Stimulated activated CD4-positive, alpha-beta T cell treated with anti-CD3 and anti-CD28 coated beads, TNF-alpha, amount 100 ng/mL, for 24 hours (primary cell): ENCODE measurements around the gene STAMBP.
A peak's percentile ranks its signal among the peaks of the same experiment; 100 is the strongest.
"Not testable (repeated sequence)": the region's sequence is repeated elsewhere in the genome, so short reads cannot be mapped to it uniquely, and the experiment has no call there.

Experiments used
- DNase-seq, 3 experiments: peaks; one replicate each; pipeline ENCODE4 v3.0.0-alpha.2; 2020; ENCODE audit warnings: low read depth in 3 of 3

STAMBP gene

DNA sequence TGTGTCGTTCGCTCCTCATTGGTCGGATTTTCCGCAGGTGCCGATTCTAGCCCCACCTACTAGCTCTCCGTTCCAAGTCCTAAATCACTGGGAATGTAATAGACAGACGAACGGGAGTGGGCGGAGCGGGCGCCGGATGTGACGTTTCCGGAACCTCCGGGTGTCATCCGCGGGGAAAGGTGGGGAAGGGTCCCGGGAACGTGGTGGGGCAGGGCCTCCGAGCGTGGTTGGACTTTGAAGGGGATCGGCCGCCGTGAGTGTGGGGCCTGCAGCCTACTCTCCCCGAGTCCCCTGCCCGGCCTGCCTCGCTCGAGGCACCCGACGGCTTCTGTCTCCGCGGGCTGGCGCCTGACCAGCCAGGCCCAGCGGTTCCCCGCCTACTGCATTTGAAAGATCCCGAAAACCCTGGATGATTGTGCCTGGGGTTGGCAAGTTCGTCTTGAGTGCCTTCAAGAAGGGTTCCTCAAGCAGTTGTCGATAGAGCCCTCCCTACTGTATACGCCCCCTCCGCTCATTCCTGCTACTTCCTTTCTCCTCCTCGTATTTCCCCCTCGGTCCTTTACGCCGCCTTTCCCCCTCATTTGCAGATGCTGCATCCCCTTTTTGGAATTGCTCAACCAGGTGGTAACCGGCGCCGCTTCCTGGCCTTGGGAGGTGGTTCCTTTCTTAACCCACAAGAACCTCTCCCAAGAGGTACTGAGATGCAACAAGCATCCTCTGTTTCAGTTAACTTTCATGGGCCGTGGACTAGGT lies at the start of gene STAMBP:
Gene STAMBP (plus strand): TSS at position 144 of the 753 bp plus-strand sequence. CDS start 1,896 bp downstream, outside the sequence.
- DNase-seq = peak; percentile 81 to 92 (median 81)

DNA sequence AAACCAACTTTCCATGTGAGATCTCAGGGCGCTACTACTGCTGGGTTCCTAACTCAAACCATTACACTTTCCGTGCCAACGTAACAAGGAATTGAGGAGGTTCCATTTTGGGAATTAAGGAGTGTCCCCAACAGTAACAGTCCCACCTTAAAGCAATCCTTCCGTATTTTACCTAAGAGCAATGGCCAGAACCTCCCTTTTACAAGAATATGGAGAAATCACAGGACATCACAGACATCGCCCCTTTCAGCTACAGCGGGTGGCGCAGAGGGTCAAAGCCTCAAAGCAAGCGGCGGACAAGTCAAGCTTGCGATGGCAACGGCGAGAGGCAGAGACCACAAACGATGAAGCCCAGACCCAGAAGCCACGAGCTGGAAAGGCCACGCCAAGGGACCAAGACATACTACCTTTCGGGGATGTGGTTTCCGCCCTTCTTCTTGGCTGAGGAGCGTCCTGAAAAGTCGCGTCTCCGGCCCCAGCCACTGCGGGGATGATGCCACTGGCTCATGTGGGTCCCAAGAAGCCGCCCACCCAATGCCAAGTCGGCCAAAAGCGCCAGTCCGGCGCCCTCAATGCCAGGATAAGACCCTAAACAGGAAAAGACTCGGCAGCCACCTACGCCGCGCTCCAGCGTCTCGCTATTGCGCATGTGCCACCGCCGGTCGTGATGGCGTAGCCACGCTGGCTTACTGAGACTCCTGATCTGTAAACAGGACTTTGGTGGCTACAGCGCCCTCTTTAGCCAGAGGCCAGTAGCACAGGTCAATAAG lies 49.1 kb upstream of the STAMBP start, which contains the start of gene DUSP11:
Gene DUSP11 (minus strand): TSS at position 637 of the 770 bp plus-strand sequence. CDS start 129 bp downstream, at position 508.
- DNase-seq = peak; percentile 93 to 98 (median 97)

DNA sequence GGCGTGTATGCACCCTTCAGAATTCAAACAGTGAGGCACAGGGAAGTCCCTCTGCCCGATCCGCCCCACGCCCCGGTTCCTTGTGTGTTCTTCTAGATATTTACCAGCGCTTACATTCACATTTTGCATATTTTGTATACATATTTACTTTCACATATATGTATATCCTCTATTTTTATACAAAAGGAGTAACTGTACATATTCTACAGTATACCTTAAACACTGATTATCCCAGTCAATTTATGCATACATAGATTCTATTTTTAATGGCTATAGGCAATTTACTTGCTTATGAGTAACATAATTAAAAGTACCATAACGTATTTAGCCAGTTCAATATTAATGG lies 48.6 kb upstream of the STAMBP start:
- no peak for DNase-seq

- DNase-seq = not testable (repeated sequence)
Observed at GRCh38 chr2:73783402-73783801, 45.4 kb upstream of the STAMBP start.

GRCh38 chr2:73783883-73784282 lies 44.9 kb upstream of the STAMBP start, which contains the start of gene C2orf78:
TSS of gene C2orf78 (plus strand) at chr2:73784183. CDS start at chr2:73784310, 127 bp downstream.
- not testable (repeated sequence) for DNase-seq

- no peak for DNase-seq
Observed at GRCh38 chr2:73811878-73812277, 16.9 kb upstream of the STAMBP start.

DNA sequence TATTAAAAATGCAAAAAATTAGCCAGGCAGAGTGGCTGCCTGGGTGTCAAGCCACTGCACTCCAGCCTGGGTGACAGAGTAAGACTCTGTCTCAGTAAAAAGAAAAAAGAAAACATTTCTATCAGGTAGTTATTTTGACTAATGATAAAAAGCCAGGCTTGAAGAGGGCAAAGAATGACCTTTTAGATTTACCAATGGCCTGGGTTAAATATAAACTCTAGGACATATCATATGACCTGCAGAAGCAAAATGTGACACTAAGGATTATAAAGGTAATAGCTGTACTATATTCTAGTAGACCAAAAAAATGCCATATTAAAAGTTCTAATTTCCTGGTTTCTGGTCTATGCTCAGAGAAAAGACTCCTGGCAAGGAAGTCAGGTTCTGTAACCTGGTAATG lies 16.1 kb upstream of the STAMBP start:
- DNase-seq = no peak

DNA sequence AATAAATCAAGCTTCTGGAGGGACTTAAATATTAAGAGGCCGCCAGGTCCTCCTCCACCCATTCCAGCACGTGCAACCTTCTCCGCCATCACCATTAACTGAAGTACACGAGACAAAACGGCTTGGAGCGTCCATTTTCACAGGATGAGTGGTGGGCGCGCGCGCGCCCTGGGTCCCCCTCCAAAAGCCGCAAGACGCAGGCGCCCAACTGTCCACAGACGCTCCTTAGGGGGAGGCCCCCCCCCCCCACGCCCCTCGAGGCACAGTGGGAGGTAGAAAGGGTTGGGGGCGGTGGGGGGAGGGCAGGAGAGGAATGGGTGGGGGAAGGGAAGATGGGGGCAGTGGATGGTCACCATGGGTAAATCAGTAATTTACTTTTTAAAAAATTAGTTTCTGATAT lies 10.5 kb upstream of the STAMBP start:
- DNase-seq = no peak

DNA sequence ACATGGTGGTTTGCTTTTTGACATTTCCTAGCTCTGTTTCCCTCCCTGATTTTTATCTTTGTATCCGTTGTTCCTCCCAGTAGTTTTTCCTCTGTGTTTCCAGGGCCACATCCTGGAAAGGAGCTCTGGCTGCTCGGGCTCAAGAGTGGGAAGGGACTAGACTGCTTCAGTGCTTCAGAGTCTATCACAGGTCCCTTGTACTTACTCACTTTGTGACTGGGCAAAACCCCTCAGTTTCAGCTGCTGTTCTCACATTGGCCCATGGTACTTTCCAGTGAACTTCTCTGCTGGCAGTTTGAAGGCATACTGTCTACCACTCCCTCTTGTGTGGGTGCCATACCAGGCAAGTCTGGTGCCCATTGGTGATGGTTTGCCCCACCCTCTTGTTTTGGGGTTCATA lies 7.5 kb upstream of the STAMBP start:
- peak in 1 of 3 experiments; percentile 6 for DNase-seq

DNA sequence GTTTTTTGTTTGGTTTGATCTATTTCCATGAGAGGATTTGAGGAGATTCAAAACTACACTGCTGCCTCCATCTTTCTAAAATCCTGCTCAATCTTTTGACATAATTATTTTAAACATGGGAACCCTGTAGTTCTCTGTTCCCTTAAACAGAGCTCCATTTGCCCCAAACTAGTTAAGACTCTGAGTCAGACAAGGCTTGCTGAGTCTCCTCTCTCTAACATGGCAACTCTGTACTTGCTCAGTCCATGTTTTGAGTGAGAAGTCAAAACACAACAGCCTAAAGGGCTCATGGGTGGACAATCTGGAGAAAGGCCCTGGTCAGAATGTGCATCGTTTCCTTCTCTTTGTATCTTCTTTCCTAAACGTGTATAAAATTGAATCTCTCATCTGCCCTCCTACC lies 7.1 kb upstream of the STAMBP start:
- no peak for DNase-seq

DNA sequence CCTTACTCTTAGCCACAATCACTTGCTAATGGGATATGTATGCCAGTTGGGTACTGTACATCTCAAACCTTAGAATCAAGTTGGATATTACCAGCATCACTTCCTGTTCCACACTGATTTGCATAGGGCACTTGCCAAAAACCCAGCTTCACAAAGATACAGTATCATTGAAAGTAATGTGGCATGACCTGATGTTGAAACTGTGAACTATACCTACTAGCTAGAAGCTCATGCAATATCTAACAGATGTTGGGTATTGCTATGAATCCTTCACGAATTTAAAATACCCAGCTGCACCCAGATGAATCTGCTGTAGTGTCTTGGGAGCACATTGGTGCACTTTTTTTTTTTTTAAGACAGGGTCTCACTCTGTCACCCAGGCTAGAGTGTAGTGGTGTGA lies 6.5 kb upstream of the STAMBP start:
- DNase-seq = no peak

DNA sequence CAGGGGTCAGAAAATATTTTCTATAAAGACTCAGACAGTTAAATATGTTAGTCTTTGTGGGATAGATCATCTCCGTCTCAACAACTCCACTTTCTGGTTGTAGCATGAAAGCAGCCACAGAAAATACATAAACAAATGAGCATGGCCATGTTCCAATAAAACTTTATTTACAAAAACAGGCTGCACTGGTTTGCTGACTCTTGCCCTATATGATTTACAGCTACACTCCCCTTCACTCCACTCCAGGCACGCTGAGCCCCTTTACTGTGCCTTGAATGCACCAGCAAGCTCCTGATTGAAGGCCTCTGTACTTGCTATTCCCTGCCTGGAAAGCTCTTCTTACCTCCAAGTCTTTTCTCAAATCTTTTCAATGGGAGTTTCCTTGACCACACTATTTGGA lies 5.8 kb upstream of the STAMBP start:
- DNase-seq = no peak

- no peak for DNase-seq
Observed at GRCh38 chr2:73823416-73823815, 5.3 kb upstream of the STAMBP start.

- peak in 1 of 3 experiments; percentile 31 for DNase-seq
Observed at GRCh38 chr2:73823916-73824523, 4.7 kb upstream of the STAMBP start.

- no peak for DNase-seq
Observed at GRCh38 chr2:73825408-73825807, 3.4 kb upstream of the STAMBP start.

DNA sequence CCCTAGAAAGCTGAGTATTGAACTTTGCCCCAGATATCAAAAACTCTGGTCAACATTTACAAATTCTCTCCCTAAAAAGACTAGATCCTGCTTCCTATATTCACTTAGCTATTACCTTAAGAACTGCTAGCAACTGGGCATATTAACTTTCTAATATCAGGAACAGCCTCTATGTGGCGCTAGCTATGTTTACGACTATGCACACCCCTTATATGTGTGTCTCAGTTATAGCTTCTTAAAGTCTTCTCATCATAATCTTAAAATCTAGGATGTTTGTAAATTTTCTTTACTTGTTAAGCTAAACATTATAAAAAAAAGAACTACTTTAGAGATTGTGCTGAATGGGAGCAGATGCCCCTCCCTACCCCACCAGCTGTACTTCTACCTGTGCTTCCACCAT lies 1.7 kb upstream of the STAMBP start:
- no peak for DNase-seq

DNA sequence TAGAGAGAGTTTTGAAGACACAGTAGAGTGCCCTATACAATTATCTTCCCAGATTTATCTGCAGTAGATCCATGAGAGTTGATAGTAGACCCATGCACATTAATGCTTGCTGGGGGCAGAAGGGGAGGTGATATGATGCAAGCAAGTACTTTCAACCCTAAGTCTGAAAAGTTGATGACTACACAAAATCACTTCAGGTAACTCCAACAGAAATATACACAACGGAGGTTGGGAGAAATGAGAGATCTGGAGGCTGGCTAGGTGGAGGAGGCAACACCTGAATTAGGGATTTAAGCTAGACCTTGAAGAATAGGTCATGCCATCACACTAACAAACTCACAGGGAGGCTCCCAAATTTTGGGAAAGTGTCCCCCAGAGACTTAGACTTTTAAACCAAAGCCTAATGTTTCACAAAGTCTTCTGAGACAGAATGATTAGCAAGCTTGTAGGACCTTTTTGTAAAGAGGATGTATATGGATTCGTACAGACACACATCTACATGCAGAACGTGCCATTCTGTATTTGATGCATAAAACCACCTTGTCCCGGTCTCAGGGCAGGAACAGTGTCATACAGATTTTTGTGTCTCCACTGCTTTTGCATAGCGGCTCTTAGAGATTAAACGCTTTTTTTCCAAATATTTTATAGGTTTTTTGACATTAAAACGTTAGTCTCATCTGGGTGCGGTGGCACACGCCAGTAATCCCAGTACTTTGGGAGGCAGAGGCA lies 937 bp upstream of the STAMBP start:
- no peak for DNase-seq

- DNase-seq = no peak
Observed at GRCh38 chr2:73828389-73828817, 358 bp upstream of the STAMBP start.

GRCh38 chr2:73830871-73831401 lies 2.2 kb downstream of the STAMBP start:
- DNase-seq = peak; percentile 11 to 43 (median 16)

DNA sequence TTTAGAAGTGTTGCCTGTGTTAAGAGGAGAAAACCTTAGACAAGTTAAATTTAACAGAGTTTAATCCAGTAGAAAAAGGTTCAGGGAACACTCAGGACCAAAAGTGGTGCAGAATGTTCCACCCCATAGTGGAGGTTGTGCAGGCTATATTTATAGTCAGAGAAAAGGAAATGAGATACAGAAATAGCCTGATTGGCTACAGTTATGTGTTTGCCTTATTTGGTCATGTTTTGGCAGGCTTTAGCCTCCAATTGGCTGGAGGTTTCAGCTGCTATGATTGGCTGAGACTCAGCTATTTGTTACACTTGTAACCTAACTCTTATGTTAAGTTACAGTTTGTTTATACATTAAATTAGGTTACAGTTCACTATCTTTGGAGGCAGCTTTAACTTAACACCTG lies 4.2 kb downstream of the STAMBP start:
- no peak for DNase-seq

GRCh38 chr2:73836141-73836943 lies 7.6 kb downstream of the STAMBP start:
- DNase-seq = no peak
